Skin of body (tissue), 2 donors: Measurements from ENCODE around the gene FAM47E. TPM values are rescaled to one million over a fixed set of nuclear protein-coding genes. Genes with fewer than 3 reads are reported as not detected.
A peak's percentile ranks its signal among the peaks of the same experiment; 100 is the strongest.
"Not testable (repeated sequence)": the region's sequence is repeated elsewhere in the genome, so short reads cannot be mapped to it uniquely, and the experiment has no call there.

ENCODE experiments used
- DNase-seq: peaks from one replicate; lab custom pipeline; 2025; lab: John Stamatoyannopoulos, UW
- total RNA-seq: library from RNA; depleted of rRNA; stranded (reverse); fragments of >200 nt; gene quantifications from one replicate; pipeline ENCODE4 v1.2.3, GENCODE V29; 2014

Gene FAM47E
- total RNA-seq, 1 donor from 2014 or later = 2.1 TPM

GRCh38 chr4:76226418-76226817, 25.1 kb upstream of the FAM47E start:
- DNase-seq = no peak

GRCh38 chr4:76232681-76233080, 18.8 kb upstream of the FAM47E start:
- DNase-seq = no peak

GRCh38 chr4:76233083-76233482, 18.4 kb upstream of the FAM47E start:
- DNase-seq = no peak

- no peak for DNase-seq
Observed at GRCh38 chr4:76233529-76233928, 18.0 kb upstream of the FAM47E start.

- DNase-seq = no peak
Observed at GRCh38 chr4:76233967-76234678, 17.4 kb upstream of the FAM47E start.

GRCh38 chr4:76234679-76235044, 16.9 kb upstream of the FAM47E start:
- no peak for DNase-seq

GRCh38 chr4:76235407-76235806, 16.1 kb upstream of the FAM47E start:
- DNase-seq = no peak

GRCh38 chr4:76235915-76236314, 15.6 kb upstream of the FAM47E start:
- DNase-seq = peak; percentile 24

GRCh38 chr4:76238236-76238635, 13.3 kb upstream of the FAM47E start:
- DNase-seq = no peak

- DNase-seq = no peak
Observed at GRCh38 chr4:76238701-76239100, 12.8 kb upstream of the FAM47E start.

GRCh38 chr4:76240236-76240635, 11.3 kb upstream of the FAM47E start:
- DNase-seq = no peak

- not testable (repeated sequence) for DNase-seq
Observed at GRCh38 chr4:76243877-76244276, 7.6 kb upstream of the FAM47E start.

- no peak for DNase-seq
Observed at GRCh38 chr4:76246025-76246424, 5.5 kb upstream of the FAM47E start.

- DNase-seq = no peak
Observed at GRCh38 chr4:76246852-76247251, 4.7 kb upstream of the FAM47E start.

GRCh38 chr4:76250962-76251361, 559 bp upstream of the FAM47E start:
- DNase-seq = no peak

GRCh38 chr4:76252271-76252653, 741 bp downstream of the FAM47E start:
- DNase-seq = no peak

GRCh38 chr4:76253511-76253910, 2.0 kb downstream of the FAM47E start:
- no peak for DNase-seq

GRCh38 chr4:76256032-76256431, 4.5 kb downstream of the FAM47E start:
- no peak for DNase-seq

GRCh38 chr4:76256968-76257367, 5.4 kb downstream of the FAM47E start:
- no peak for DNase-seq

GRCh38 chr4:76257824-76258223, 6.3 kb downstream of the FAM47E start:
- no peak for DNase-seq

- no peak for DNase-seq
Observed at GRCh38 chr4:76260571-76260970, 9.1 kb downstream of the FAM47E start.

- DNase-seq = no peak
Observed at GRCh38 chr4:76265631-76266218, 14.2 kb downstream of the FAM47E start.

- no peak for DNase-seq
Observed at GRCh38 chr4:76266627-76267026, 15.1 kb downstream of the FAM47E start.
